GF-D8 (cell line): ENCODE results near the gene ZNF638.

Experiments used
- DNase-seq: peaks from one replicate; lab custom pipeline; 2025; lab: John Stamatoyannopoulos, UW

ZNF638 gene

GRCh38 chr2:71473346-71474031 is 141.9 kb downstream of the ZNF638 start:
- DNase-seq: no peak

GRCh38 chr2:71474116-71474743 is 142.6 kb downstream of the ZNF638 start:
- no peak for DNase-seq

- DNase-seq: no peak
Measured at GRCh38 chr2:71474744-71475397, 143.3 kb downstream of the ZNF638 start.

GRCh38 chr2:71476495-71476894 is 144.9 kb downstream of the ZNF638 start:
- DNase-seq: no peak

GRCh38 chr2:71477231-71477691 is 145.7 kb downstream of the ZNF638 start:
- DNase-seq: peak; percentile 10

GRCh38 chr2:71478806-71479205 is 147.2 kb downstream of the ZNF638 start:
- no peak for DNase-seq

- no peak for DNase-seq
Measured at GRCh38 chr2:71479261-71479660, 147.7 kb downstream of the ZNF638 start.

- no peak for DNase-seq
Measured at GRCh38 chr2:71481111-71481510, 149.5 kb downstream of the ZNF638 start.

GRCh38 chr2:71482055-71482454 is 150.5 kb downstream of the ZNF638 start:
- no peak for DNase-seq

- no peak for DNase-seq
Measured at GRCh38 chr2:71483246-71483645, 151.7 kb downstream of the ZNF638 start.

GRCh38 chr2:71484354-71484753 is 152.8 kb downstream of the ZNF638 start:
- no peak for DNase-seq
